ENCODE measurements around the gene MRPS35. TPM values are rescaled to one million over a fixed set of nuclear protein-coding genes. Genes with fewer than 3 reads are reported as not detected.

Gene MRPS35
- total and polyA plus RNA-seq, 2 experiments from 2014 or later = 58.1 to 58.7 TPM

DNA sequence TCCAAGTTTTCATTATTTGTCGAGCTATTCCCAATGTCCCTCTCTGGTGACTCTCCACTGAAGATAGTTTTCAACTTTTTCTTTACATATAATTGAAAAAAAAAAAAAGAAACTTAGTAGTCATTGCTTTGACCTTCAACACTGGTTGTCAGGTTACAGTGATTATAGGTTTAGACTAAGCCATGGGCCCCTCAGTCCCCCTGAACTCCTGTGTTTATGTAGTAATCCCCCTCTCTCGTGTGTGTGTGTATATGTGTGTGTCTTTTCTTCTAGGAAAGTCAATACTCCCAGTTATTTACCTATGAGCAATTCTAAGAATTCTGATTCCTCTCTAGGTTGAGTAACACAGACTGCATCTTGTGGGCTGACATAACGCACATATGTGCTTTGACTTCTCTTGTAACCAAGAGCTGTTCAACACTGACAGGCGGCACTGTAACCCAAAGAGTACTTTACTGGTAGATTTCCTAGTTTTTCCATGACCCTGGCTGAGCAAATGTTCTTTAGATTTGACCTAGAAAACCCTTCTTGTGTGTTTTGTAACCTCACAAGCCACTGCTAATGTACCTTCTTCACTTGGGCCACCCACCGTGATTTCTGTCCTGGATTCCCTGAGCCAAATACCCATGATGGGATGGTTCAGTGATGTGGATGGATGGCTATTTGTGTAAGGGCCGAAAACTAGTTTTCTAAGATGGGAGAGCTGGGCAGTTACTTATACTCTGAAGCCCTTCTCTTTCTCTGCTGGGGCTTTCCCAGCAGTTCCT lies 84.4 kb downstream of the MRPS35 start (continued):
- no peak for TF ChIP-seq EZH2phosphoT487 (IDR thresholded peaks at IDR 0.05; ENCODE audit: unreplicated experiment)
- no peak for TF ChIP-seq CREB1 (CRISPR knock-in tag; IDR thresholded peaks at IDR 0.05; ENCODE audit: low read depth)
- no peak for TF ChIP-seq STAT1 (IDR thresholded peaks at IDR 0.05; ENCODE audit: unreplicated experiment)
- TF ChIP-seq POLR2AphosphoS5 (IDR thresholded peaks at IDR 0.05; ENCODE audit: low read depth) = no peak
- TF ChIP-seq EZH2 (IDR thresholded peaks at IDR 0.05; ENCODE audit: low read depth, unreplicated experiment) = no peak
- no peak for TF ChIP-seq JUNB (IDR thresholded peaks at IDR 0.05; ENCODE audit: unreplicated experiment)

DNA sequence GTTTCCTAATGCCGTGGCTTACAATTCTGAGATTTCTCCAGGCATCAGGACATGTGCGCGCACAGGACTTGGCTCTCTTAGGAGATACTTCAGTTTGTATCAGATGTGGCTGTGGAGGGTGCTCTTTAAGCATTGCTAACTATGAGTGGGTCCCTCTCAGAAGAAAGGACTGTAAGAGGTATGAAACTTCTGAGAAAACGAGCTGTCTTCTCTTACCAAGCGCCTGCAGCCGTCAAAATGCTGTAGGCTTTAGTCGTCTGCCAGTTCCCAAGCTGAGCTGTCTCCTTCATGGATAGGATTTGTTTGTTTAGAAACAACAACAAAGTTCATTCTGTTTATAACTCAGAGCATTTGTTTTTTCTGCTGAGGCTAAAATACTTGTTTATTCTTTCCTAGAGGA lies 85.5 kb downstream of the MRPS35 start:
- Mint-ChIP-seq H3K4me3 (no peak overlapping the region), H3K27ac (no peak overlapping the region), H3K4me1 (no peaks in the 10 kb centered on the region), H3K27me3 (ENCODE audit: insufficient read depth, low read depth, poor library complexity) (no peaks in the 10 kb centered on the region), H3K36me3 (ENCODE audit: low read depth) (peaks cover 61% of the 10 kb centered on the region), H3K9me3 (no peaks in the 10 kb centered on the region)
- H3K4me2 ChIP-seq = no peak overlapping the region
- no peak overlapping the region for H2AFZ ChIP-seq
- H4K20me1 ChIP-seq (replicated peaks; ENCODE audit: insufficient read depth) = peaks cover 4% of the 10 kb centered on the region; the same call in 1 of the 2 replicates
- TF ChIP-seq, protein P1, sequence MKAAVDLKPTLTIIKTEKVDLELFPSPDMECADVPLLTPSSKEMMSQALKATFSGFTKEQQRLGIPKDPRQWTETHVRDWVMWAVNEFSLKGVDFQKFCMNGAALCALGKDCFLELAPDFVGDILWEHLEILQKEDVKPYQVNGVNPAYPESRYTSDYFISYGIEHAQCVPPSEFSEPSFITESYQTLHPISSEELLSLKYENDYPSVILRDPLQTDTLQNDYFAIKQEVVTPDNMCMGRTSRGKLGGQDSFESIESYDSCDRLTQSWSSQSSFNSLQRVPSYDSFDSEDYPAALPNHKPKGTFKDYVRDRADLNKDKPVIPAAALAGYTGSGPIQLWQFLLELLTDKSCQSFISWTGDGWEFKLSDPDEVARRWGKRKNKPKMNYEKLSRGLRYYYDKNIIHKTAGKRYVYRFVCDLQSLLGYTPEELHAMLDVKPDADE (IDR thresholded peaks at IDR 0.05) = no peak
- no peaks in the 10 kb centered on the region for H3K9me2 ChIP-seq (ENCODE audit: insufficient read depth)
- H3K36me3 ChIP-seq (ENCODE audit: insufficient read depth) = peaks cover 8% of the 10 kb centered on the region
- no peaks in the 10 kb centered on the region for H3K27me3 ChIP-seq (ENCODE audit: insufficient read depth)
- no peak overlapping the region for H3K27ac ChIP-seq (ENCODE audit: low read depth)
- H3F3A ChIP-seq (replicated peaks; ENCODE audit: low read depth) = no peaks in the 10 kb centered on the region
- H3K79me2 ChIP-seq (replicated peaks; ENCODE audit: insufficient read depth) = peaks cover under 1% of the 10 kb centered on the region; the same call in 1 of the 2 replicates
- no peak overlapping the region for H3K4me3 ChIP-seq
- ATAC-seq = no peak
- no peak for DNase-seq (ENCODE audit: low spot score)
- H3K4me1 ChIP-seq (ENCODE audit: insufficient read depth) = no peaks in the 10 kb centered on the region

DNA sequence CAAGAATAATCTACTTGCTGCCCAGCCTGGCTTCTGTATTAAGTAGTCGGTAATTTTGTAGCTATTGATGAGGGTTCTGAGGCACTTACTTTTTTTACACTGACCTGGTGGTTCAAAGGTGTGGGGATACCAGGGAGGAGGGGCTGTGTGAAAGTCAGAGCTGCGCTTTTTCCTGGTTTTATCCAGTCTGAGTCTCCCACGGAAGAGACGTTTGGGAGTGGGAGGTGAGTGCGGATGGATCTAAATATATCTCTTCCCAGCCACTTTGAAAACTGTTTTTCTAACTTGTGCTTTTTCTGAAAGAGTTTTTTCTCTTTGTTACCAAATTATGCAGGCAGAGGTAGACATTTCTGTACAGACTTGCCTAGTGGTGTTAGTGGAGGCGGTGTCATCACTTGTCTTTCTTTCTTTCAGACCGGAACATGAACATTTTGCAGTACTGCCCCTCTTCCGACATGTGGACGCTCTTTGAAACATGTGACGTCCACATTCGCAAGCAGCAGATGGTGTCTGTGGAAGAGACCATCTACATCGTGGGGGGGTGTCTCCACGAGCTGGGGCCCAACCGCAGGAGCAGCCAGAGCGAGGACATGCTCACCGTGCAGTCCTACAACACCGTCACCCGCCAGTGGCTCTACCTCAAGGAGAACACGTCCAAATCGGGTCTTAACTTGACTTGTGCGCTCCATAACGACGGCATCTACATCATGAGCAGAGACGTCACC lies 86.8 kb downstream of the MRPS35 start:
- Mint-ChIP-seq H3K4me3 (no peak overlapping the region), H3K36me3 (ENCODE audit: low read depth) (peaks cover 49% of the 10 kb centered on the region), H3K27me3 (ENCODE audit: insufficient read depth, low read depth, poor library complexity) (no peaks in the 10 kb centered on the region), H3K9me3 (no peaks in the 10 kb centered on the region), H3K27ac (no peak overlapping the region), H3K4me1 (no peaks in the 10 kb centered on the region)
- Histone ChIP-seq H2AFZ (no peak overlapping the region), H4K20me1 (replicated peaks; ENCODE audit: insufficient read depth) (no peaks in the 10 kb centered on the region; the same call in 1 of the 2 replicates), H3K4me2 (no peak overlapping the region), H3K9me2 (ENCODE audit: insufficient read depth) (no peaks in the 10 kb centered on the region), H3F3A (replicated peaks; ENCODE audit: low read depth) (no peaks in the 10 kb centered on the region), H3K27ac (ENCODE audit: low read depth) (no peak overlapping the region), H3K4me1 (ENCODE audit: insufficient read depth) (no peaks in the 10 kb centered on the region), H3K4me3 (no peak overlapping the region), H3K27me3 (ENCODE audit: insufficient read depth) (no peaks in the 10 kb centered on the region), H3K79me2 (replicated peaks; ENCODE audit: insufficient read depth) (no peaks in the 10 kb centered on the region), H3K36me3 (ENCODE audit: insufficient read depth) (peaks cover 5% of the 10 kb centered on the region)
- DNase-seq (ENCODE audit: low spot score) (no peak), ATAC-seq (no peak)
- TF ChIP-seq CREB1 (CRISPR knock-in tag; IDR thresholded peaks at IDR 0.05; ENCODE audit: low read depth) (no peak), POLR2AphosphoS5 (IDR thresholded peaks at IDR 0.05; ENCODE audit: low read depth) (no peak), EZH2 (IDR thresholded peaks at IDR 0.05; ENCODE audit: low read depth, unreplicated experiment) (no peak), ZNF114 (CRISPR knock-in tag; IDR thresholded peaks at IDR 0.05) (no peak)
- TF ChIP-seq, protein P2, sequence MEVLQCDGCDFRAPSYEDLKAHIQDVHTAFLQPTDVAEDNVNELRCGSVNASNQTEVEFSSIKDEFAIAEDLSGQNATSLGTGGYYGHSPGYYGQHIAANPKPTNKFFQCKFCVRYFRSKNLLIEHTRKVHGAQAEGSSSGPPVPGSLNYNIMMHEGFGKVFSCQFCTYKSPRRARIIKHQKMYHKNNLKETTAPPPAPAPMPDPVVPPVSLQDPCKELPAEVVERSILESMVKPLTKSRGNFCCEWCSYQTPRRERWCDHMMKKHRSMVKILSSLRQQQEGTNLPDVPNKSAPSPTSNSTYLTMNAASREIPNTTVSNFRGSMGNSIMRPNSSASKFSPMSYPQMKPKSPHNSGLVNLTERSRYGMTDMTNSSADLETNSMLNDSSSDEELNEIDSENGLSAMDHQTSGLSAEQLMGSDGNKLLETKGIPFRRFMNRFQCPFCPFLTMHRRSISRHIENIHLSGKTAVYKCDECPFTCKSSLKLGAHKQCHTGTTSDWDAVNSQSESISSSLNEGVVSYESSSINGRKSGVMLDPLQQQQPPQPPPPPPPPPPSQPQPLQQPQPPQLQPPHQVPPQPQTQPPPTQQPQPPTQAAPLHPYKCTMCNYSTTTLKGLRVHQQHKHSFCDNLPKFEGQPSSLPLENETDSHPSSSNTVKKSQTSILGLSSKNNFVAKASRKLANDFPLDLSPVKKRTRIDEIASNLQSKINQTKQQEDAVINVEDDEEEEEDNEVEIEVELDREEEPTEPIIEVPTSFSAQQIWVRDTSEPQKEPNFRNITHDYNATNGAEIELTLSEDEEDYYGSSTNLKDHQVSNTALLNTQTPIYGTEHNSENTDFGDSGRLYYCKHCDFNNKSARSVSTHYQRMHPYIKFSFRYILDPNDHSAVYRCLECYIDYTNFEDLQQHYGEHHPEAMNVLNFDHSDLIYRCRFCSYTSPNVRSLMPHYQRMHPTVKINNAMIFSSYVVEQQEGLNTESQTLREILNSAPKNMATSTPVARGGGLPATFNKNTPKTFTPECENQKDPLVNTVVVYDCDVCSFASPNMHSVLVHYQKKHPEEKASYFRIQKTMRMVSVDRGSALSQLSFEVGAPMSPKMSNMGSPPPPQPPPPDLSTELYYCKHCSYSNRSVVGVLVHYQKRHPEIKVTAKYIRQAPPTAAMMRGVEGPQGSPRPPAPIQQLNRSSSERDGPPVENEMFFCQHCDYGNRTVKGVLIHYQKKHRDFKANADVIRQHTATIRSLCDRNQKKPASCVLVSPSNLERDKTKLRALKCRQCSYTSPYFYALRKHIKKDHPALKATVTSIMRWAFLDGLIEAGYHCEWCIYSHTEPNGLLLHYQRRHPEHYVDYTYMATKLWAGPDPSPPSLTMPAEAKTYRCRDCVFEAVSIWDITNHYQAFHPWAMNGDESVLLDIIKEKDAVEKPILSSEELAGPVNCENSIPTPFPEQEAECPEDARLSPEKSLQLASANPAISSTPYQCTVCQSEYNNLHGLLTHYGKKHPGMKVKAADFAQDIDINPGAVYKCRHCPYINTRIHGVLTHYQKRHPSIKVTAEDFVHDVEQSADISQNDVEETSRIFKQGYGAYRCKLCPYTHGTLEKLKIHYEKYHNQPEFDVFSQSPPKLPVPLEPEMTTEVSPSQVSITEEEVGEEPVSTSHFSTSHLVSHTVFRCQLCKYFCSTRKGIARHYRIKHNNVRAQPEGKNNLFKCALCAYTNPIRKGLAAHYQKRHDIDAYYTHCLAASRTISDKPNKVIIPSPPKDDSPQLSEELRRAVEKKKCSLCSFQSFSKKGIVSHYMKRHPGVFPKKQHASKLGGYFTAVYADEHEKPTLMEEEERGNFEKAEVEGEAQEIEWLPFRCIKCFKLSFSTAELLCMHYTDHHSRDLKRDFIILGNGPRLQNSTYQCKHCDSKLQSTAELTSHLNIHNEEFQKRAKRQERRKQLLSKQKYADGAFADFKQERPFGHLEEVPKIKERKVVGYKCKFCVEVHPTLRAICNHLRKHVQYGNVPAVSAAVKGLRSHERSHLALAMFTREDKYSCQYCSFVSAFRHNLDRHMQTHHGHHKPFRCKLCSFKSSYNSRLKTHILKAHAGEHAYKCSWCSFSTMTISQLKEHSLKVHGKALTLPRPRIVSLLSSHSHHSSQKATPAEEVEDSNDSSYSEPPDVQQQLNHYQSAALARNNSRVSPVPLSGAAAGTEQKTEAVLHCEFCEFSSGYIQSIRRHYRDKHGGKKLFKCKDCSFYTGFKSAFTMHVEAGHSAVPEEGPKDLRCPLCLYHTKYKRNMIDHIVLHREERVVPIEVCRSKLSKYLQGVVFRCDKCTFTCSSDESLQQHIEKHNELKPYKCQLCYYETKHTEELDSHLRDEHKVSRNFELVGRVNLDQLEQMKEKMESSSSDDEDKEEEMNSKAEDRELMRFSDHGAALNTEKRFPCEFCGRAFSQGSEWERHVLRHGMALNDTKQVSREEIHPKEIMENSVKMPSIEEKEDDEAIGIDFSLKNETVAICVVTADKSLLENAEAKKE (CRISPR knock-in tag; IDR thresholded peaks at IDR 0.05) = no peak
- TF ChIP-seq, protein P1 (IDR thresholded peaks at IDR 0.05) = no peak
